Spinal cord (tissue), 10 donors: ENCODE data around the gene PHF20. TPM values are rescaled to one million over a fixed set of nuclear protein-coding genes. Genes with fewer than 3 reads are reported as not detected.

Experiments
- DNase-seq, 6 donors: peaks; one replicate each; pipeline versions ENCODE4 v3.0.0 to v3.0.0-alpha.2; 2013 to 2015; ENCODE audit warnings: low spot score in 6 of 6, low read depth in 4 of 6
- H3K27ac ChIP-seq: one replicate; pipeline ENCODE4 v1.5.1; 2013; ENCODE audit warnings: low read depth, low read length, control low read depth
- H3K27me3 ChIP-seq: one replicate; pipeline ENCODE4 v1.6.1; 2013; ENCODE audit warnings: low read length; ENCODE audit not compliant: control insufficient read depth, insufficient read depth
- H3K36me3 ChIP-seq: one replicate; pipeline ENCODE4 v1.6.1; 2013; ENCODE audit warnings: low read length; ENCODE audit not compliant: control insufficient read depth, insufficient read depth
- H3K4me1 ChIP-seq: one replicate; pipeline ENCODE4 v1.6.1; 2013; ENCODE audit warnings: low read length; ENCODE audit not compliant: control insufficient read depth, insufficient read depth
- H3K4me3 ChIP-seq: one replicate; pipeline ENCODE4 v1.5.1; 2013; ENCODE audit warnings: low read depth, low read length, control low read depth
- H3K9me3 ChIP-seq: one replicate; pipeline ENCODE4 v1.6.1; 2013; ENCODE audit warnings: low read length; ENCODE audit not compliant: control insufficient read depth, insufficient read depth
- WGBS: methylation state at CpG from one replicate; pipeline ENCODE4 v1.1.5; 2013; ENCODE audit warnings: missing lambda C conversion rate; ENCODE audit not compliant: insufficient coverage; 5-methylcytosine and 5-hydroxymethylcytosine counted together
- polyA plus RNA-seq, 2 donors: library from polyadenylated mRNA; unstranded; fragments of 120-200 nt; gene quantifications; one replicate each; pipeline ENCODE4 v1.2.1, GENCODE V29; 2013; ENCODE audit not compliant: insufficient read length in 2 of 2
- total RNA-seq, 2 donors: library from RNA; depleted of rRNA in 1 of 2; stranded (reverse); fragments of 120-200 nt in 1 of 2; fragments of >200 nt in 1 of 2; gene quantifications; one replicate each; pipeline versions ENCODE4 v1.2.3 to v1.2.4, GENCODE V29; 2013 to 2014
- donor health status: healthy.

Gene PHF20
- total and polyA plus RNA-seq, 4 donors = 31.0 to 38.7 (median 33.4) TPM

- Histone ChIP-seq H3K9me3 (no peaks in the 10 kb centered on the region), H3K4me3 (no peak overlapping the region), H3K4me1 (peaks cover 2% of the 10 kb centered on the region), H3K27me3 (no peaks in the 10 kb centered on the region), H3K27ac (no peak overlapping the region), H3K36me3 (no peaks in the 10 kb centered on the region)
- DNase-seq = no peak
- WGBS = 89% methylated on average over 1 of the region's 2 CpGs
Observed at GRCh38 chr20:35971981-35972380, 200.2 kb downstream of the PHF20 start.

- no peak overlapping the region for H3K4me3 ChIP-seq
- H3K4me1 ChIP-seq = peaks cover 6% of the 10 kb centered on the region
- WGBS = 83% methylated on average over 1 of the region's 4 CpGs
- H3K27ac ChIP-seq = no peak overlapping the region
- H3K9me3 ChIP-seq = no peaks in the 10 kb centered on the region
- DNase-seq = peak in 1 of 6 donors; percentile 19
- no peaks in the 10 kb centered on the region for H3K27me3 ChIP-seq
- H3K36me3 ChIP-seq = no peaks in the 10 kb centered on the region
Observed at GRCh38 chr20:35972462-35972861, 200.6 kb downstream of the PHF20 start.

GRCh38 chr20:35974256-35974655 lies 202.4 kb downstream of the PHF20 start:
- no peaks in the 10 kb centered on the region for H3K36me3 ChIP-seq
- DNase-seq = no peak
- H3K27ac ChIP-seq = no peak overlapping the region
- H3K9me3 ChIP-seq = no peaks in the 10 kb centered on the region
- H3K27me3 ChIP-seq = no peaks in the 10 kb centered on the region
- 87% methylated on average over 4 of the region's 4 CpGs for WGBS
- H3K4me3 ChIP-seq = no peak overlapping the region
- peaks cover 10% of the 10 kb centered on the region for H3K4me1 ChIP-seq

GRCh38 chr20:35975576-35976373 lies 204.0 kb downstream of the PHF20 start:
- H3K9me3 ChIP-seq = no peaks in the 10 kb centered on the region
- no peaks in the 10 kb centered on the region for H3K36me3 ChIP-seq
- no peak overlapping the region for H3K27ac ChIP-seq
- no peaks in the 10 kb centered on the region for H3K27me3 ChIP-seq
- peaks cover 10% of the 10 kb centered on the region for H3K4me1 ChIP-seq
- no peak overlapping the region for H3K4me3 ChIP-seq
- 80% methylated on average over 9 of the region's 9 CpGs for WGBS
- DNase-seq = peak in 1 of 6 donors; percentile 8

- no peak overlapping the region for H3K27ac ChIP-seq
- DNase-seq = no peak
- no peak overlapping the region for H3K4me3 ChIP-seq
- H3K36me3 ChIP-seq = no peaks in the 10 kb centered on the region
- WGBS = 88% methylated on average over 6 of the region's 9 CpGs
- no peaks in the 10 kb centered on the region for H3K9me3 ChIP-seq
- H3K27me3 ChIP-seq = no peaks in the 10 kb centered on the region
- H3K4me1 ChIP-seq = peaks cover 10% of the 10 kb centered on the region
Observed at GRCh38 chr20:35978041-35978513, 206.3 kb downstream of the PHF20 start.

GRCh38 chr20:35979544-35979943 lies 207.7 kb downstream of the PHF20 start:
- Histone ChIP-seq H3K27me3 (no peaks in the 10 kb centered on the region), H3K36me3 (no peaks in the 10 kb centered on the region), H3K4me3 (no peak overlapping the region), H3K27ac (no peak overlapping the region), H3K4me1 (peaks cover 10% of the 10 kb centered on the region), H3K9me3 (no peaks in the 10 kb centered on the region)
- DNase-seq = no peak
- WGBS = 64% methylated on average over 4 of the region's 5 CpGs

GRCh38 chr20:35981969-35982368 lies 210.2 kb downstream of the PHF20 start:
- WGBS = 55% methylated on average over 3 of the region's 3 CpGs
- Histone ChIP-seq H3K27me3 (no peaks in the 10 kb centered on the region), H3K36me3 (no peaks in the 10 kb centered on the region), H3K27ac (no peak overlapping the region), H3K4me1 (peaks cover 9% of the 10 kb centered on the region), H3K9me3 (no peaks in the 10 kb centered on the region), H3K4me3 (no peak overlapping the region)
- no peak for DNase-seq

GRCh38 chr20:35984382-35984781 lies 212.6 kb downstream of the PHF20 start:
- no peak for DNase-seq
- Histone ChIP-seq H3K4me3 (no peak overlapping the region), H3K27me3 (no peaks in the 10 kb centered on the region), H3K9me3 (no peaks in the 10 kb centered on the region), H3K36me3 (no peaks in the 10 kb centered on the region), H3K27ac (no peak overlapping the region), H3K4me1 (no peaks in the 10 kb centered on the region)
- 92% methylated on average over 6 of the region's 6 CpGs for WGBS

- WGBS = 100% methylated on average over 1 of the region's 2 CpGs
Observed at GRCh38 chr20:35985806-35986205, 214.0 kb downstream of the PHF20 start.

GRCh38 chr20:35988910-35989463 lies 217.2 kb downstream of the PHF20 start:
- Histone ChIP-seq H3K4me1 (no peaks in the 10 kb centered on the region), H3K9me3 (no peaks in the 10 kb centered on the region), H3K27ac (no peak overlapping the region), H3K4me3 (no peak overlapping the region), H3K27me3 (no peaks in the 10 kb centered on the region), H3K36me3 (no peaks in the 10 kb centered on the region)
- no CpG with 5 or more reads among the region's 2 CpGs for WGBS
- no peak for DNase-seq

More at GRCh38 chr20:35985806-35986205, 214.0 kb downstream of the PHF20 start:
- DNase-seq = no peak
- H3K9me3 ChIP-seq = no peaks in the 10 kb centered on the region
- H3K27me3 ChIP-seq = no peaks in the 10 kb centered on the region
- no peak overlapping the region for H3K4me3 ChIP-seq
- H3K4me1 ChIP-seq = no peaks in the 10 kb centered on the region
- H3K36me3 ChIP-seq = no peaks in the 10 kb centered on the region
- no peak overlapping the region for H3K27ac ChIP-seq
